SHP77 treated with DMSO at 0.1 percent for 48 hours (cell line): ENCODE results near the gene RSPO1.
"Not testable (repeated sequence)": the region's sequence is repeated elsewhere in the genome, so short reads cannot be mapped to it uniquely, and the experiment has no call there.

Experiments
- DNase-seq: peaks from one replicate; lab custom pipeline; 2025; lab: John Stamatoyannopoulos, UW

RSPO1 gene

DNA sequence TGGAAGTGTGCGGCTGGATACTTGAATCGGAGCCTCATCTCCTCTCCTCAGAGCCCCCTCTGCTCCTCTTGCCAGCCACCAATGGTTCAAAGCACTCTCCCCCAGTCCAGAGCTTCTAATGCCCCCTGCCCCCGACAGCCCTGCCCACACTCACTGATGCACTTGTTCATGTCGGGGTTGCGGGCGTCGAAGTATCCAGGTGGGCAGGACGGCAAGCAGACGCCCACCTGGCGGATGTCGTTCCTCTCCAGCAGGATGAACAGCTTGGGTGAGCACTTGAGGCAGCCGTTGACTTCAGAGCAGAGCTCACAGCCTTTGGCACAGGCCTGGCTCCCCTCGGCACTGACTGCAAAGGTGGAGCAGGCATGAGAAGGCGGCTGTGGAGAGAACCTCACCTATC, 18.4 kb downstream of the RSPO1 start:
- no peak for DNase-seq

DNA sequence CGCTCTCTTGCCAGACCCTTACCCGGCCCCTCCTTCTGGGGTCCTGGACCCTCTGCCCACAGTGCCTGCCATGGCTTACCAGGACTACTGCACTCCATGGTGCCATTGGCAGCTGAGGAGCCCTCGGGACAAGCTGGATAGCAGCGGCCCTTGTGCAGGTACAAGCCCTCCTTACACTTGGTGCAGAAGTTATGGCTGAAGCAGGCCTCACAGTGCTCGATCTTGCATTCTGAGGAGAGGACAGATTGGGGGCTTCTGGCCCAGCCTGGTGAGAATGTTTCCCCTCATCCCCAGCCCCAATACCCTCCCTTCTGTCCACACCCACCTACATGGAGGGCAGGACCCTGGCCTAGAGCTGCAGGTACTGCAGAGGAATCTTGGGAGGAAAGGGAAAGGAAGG, 20.6 kb downstream of the RSPO1 start:
- no peak for DNase-seq

DNA sequence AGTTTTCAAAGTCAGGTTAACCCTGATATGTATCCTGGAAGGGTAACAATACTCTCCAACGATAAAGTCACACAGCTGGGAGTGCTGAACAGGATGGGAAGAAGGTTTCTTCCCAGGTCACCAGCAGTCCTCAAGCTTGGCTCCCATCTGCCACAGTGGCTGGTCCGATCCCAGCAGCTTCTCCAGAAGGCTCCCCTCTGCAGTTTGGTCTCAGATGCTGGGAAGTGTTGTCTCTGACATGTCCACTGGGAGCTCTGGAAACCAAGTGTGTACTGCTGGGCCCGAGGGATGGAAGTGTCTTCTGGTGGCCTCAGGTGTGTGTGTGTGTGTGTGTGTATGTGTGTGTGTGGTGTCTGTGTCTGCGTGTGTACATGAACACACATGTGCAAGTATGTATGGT, 22.5 kb downstream of the RSPO1 start:
- no peak for DNase-seq

DNA sequence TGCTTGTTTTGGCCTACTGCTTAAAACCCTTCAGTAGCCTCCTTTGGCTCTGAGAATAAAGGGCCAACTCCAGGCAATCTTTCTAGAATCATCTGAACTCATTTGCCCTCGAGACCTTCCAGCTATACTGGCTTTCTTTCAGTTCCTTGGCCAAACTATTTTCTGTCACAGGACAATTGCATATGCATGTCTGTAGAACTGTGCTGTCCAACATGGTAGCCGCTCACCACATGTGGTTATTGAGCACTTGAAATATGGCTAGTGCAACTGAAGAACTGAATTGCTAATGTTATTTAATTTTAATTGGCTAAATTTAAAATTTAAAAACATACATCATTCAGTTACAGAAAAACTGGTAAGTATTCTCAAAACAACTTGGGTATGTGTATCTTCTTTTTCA, 24.7 kb downstream of the RSPO1 start:
- DNase-seq: no peak

DNA sequence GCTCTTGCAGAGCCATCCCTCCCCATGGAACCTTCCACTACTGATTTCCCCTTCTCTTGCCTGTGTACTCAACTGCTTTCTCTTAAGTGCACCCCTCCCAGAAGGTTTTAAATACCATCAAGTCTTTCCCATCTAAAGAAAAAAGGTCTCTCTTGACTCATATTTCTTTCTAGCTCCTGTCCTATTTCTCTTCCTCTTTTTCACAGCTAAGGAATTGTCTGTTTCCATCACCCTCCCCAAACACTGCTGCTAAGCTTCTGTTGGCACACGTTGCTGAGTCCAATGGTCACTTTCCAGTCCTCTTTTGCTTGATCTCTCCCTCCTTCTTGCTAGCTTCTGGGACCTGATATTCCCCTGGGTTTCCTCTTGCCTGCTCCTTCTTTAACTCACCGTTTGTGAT, 25.7 kb downstream of the RSPO1 start:
- DNase-seq: no peak

DNA sequence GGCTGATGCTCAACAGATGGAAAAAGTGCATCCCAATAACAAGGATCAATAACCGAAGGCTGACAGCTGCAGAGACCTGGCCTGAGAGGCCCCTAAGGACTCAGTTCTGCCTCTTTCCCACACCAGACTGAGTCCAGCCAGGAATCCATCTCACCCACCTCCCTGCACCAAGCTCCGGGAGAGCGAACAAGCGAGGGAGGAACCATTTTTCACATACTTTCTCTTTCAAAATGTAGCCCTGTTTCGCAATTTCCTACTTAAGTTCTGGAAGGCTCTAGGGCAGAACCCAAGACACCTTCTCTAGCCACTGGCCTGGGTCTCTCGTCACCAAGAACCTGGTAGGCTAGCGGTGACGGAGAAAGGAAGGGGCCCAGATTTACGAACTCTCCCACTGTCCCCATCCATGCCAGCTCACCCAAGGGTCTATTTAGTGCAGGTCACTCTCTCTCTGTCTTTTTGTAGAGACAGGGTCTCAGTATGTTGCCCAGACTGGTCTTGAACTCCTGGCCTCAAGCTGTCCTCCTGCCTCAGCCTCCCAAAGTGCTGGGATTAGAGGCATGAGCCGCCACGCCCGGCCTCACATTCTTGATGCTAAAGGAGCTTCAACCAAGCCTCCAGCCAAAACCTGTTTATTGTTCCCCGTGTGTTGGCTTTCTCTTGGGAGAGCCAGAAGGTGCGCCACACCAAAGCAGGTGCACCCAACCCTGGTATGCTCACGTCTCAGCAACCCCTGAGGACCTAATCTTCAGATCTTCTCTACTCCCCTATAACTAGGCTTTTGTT, 28.0 kb downstream of the RSPO1 start:
- DNase-seq: no peak

DNA sequence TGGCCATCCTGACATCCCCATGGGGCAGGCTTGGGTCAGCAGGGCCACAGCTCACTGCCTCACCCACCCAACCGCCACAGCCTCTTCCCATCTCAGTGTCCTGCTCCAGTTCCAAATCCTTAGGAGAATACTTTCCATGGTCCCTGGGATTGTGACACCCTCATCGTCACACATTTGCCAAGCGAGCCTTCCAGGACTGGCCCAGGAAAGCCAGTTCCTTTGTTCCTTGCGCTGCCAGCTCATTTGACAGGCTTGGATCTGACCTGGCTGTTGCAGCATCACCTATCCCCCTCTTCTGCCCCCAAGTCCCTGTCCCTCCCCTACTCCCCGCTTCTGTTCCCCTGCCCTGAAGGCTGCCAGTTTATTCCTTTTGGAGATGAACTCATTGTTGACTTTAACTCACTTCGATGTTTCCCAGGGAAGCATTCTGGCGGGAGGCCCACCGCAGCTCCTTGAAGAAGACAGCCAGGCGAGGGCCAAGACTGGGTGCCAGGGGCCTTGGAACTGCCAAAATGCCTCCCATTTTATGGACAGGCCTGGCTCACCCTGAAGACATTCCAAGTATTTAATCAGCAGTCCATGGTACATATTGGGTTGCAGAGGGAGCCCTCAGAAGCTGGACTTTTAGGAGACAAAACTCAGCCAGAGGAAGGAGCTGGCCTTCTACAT, 28.8 kb downstream of the RSPO1 start:
- no peak for DNase-seq

DNA sequence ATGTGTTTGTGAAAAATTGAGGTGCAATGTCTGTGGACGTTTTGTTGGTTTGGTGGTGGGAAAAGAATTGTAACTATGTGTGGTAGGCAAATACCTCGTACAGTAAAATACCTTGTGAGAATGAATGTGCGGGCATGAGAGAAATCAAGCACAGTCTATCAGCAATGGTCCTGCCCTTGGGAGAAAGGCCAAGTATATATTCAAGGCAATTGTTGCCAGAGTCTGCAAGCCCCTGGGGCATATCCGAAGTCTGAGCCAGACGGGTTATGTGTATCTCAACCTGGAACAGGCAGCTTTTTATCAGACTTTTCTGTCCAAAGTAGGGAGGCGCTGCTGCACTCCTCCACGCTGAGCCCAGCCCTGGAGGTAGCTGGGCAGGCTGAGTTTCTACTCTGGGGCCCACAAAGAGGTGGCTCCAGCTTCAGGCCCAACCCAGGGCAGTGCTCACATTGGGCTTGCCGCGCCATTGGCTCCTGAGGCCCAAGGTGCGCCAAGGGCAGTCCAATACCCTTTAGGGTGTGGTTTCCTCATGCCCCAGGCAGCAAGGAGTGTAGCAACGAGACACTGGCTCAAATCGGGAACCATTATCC, 29.5 kb downstream of the RSPO1 start:
- no peak for DNase-seq

DNA sequence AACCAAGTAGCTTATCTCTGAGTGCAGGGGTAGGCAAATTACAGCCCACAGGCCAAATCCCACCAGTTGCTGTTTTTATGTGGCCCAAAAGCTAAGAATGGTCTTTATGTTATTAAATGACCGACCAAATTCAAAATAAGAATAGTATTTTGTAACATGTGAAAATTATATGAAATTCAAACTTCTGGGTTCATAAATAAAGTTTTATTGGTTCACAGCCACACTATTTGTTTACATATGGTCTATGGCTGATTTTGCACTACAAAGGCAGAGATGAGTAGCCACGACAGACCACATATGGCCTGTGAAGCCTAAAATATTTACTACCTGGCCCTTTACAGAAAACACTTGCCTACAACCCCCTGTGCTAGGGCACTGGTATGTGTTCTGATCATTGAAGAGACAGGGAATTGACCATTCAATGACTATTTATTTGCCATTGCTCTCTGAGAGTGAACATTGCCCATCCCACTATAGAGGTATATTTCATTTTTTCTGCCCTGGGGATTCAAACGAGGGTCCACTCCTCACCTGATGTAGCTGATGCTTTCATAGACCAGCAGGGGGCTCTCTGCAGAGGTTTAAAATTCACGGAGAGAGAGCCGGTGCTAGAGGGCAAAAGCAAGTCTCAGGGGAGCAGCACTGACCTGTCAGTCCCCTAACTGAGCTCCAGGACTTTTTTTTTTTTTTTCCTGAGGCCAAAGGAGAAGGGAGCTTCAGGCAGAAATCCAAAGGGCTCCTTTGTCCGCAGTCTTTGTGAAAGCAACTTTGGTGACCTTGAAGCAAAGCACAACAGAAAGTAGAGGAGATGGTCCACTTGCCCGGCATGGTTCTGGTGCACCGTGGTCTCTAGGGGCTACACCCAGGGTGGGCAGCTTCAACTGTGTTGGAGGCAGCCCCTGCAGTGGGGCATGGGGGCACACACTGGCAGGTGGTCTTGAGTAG, 31.7 kb downstream of the RSPO1 start:
- peak; percentile 2 for DNase-seq

DNA sequence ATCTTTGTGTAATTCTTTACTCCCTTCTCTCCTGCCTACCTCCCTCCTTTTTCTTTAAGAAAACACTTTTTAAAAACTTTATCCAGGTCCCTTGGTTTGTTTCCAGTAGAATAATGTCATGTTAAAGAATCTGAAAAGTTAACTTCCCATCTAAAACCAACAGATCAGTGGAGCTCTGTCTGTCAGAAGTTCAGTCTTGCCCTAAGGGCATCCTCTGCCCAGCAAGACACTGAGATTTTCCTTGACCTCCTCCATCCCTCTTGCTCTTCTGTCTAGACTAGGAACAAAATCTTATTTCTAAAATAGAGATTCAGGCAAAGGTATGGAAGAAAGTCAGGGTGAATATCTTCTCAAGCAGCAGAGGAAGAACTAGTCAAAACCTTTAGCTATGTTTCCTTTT, 33.3 kb downstream of the RSPO1 start:
- no peak for DNase-seq

DNA sequence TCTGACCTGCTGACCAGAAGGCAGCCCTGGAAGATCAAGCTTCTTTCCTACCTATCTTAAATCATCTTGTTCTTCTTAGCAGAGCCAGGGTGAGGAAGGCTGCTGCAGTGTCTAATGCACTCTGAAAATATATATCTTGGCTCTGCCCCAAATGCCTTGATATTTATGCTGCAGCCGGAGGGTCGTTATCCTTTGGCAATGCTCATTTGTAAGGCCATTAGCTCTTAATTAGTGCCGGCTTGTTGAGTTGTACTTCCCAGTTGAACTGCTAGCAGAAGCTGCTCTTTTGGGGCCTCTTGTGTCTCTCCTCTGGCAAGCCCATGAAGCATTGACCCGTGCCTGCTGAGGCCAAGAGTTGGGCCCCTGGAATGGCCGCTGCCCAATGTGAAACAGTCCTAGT, 34.8 kb downstream of the RSPO1 start:
- no peak for DNase-seq

DNA sequence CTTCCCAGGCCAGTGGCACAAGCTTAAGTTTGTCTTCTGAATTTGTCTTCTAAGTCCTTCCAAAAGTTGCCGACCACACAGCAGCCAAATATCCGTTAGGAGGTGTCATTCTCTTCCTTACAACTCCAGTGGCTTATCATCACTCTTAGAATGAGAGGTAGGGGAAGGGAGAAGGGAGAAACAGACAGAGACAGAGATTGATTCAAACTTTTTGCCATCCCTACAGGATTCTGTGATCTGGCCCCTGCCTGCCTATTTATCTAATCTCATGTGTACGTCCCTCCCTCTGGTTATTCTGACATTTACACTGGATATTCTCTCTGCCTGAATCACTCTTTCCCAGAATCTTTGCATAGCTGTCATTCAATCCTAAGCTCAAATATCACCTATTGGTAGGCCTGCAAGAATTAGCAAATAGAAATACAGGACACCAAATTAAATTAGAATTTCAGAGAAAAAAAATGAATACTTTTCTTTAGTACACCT, 38.5 kb downstream of the RSPO1 start:
- no peak for DNase-seq

DNA sequence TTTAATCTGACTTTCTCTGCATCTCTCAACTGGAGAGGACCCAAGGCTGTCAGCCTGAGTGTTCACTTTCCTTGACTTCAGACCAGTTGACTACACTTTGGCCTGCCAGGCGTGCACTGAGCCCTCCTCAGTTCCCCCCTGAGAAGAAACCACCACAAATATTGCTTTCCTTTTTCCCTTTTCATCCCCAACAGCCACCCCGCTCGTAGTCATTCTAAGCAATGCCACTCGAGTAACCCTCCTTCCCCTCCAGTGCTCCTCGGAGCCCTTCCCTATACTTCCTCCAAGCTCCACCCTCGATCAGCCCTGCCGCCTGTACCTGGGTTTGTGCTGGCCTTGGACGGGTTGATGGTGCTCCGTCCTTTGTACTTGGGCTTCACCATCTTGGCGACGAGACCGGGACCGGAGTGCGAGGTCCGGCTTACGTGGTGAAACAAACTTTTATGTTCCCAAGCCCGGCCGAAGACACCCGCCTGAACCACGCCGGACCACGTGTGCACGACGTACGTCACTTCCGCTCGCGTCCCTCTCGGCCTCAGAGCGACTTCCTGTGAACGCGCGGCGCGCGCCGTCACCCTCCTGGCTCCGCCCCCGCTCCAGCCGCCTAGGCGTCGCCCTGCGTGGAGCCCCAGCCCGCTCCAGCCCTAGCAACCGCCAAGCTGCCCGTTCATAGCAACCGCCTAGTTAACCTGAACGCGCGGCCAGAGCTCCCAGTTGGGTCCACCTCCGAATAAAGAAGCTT, 39.1 kb downstream of the RSPO1 start, which contains the start of gene GNL2:
TSS of gene GNL2 (minus strand) at position 498 of the 742 bp plus-strand sequence. CDS start at position 383, 115 bp downstream.
- DNase-seq: peak; percentile 77

DNA sequence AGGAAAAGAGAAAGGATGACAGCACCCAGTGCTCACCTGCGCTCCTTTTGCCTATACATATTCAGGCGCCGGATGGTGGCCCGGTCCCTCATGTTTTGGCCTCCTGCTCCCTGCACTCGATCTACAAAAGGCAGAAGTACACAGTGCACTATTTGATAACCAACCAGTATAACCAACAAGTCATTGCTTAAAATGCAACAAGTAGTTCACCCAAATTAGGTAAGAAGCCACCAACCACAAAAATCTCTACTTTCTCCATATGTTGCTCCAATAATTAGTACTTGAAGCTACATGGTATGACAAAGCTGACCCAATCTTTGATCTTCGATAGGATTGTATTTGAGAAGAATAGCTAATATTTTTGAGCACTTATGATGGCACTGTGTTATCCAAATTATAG, 41.0 kb downstream of the RSPO1 start:
- no peak for DNase-seq

DNA sequence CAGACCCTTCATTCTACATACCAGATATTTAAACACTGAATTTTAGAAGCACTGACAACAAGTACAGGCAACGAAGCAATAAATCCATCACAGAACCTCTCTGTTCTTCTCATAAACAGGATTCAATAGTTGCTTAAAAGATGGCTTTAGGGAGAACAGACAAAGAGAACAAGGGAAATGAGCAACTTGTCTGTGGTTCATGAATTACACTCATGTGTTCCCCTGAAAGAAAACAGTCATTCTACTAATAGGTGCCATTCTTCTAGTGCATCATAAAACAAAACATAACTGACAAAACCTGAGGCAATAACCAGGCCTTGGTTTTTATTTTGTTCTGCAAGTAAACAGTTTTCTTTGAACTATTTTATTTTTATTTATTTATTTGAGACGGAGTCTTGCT, 45.8 kb downstream of the RSPO1 start:
- DNase-seq: no peak

DNA sequence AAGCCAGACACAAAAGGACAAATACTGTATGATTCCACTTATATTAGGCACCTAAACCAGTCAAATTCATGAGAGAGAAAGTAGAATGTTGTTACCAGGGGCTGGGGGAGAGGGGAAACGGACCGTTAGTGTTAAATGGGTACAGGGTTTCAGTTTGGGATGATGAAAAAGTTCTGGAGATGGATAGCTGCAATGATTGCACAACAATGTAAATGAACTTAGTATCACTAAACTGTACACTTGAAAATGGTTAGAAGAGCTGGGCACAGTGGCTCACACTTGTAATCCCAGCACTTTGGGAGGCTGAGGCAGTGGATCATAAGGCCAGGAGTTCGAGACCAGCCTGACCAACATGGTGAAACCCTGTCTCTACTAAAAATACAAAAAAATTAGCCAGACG, 50.1 kb downstream of the RSPO1 start:
- not testable (repeated sequence) for DNase-seq

DNA sequence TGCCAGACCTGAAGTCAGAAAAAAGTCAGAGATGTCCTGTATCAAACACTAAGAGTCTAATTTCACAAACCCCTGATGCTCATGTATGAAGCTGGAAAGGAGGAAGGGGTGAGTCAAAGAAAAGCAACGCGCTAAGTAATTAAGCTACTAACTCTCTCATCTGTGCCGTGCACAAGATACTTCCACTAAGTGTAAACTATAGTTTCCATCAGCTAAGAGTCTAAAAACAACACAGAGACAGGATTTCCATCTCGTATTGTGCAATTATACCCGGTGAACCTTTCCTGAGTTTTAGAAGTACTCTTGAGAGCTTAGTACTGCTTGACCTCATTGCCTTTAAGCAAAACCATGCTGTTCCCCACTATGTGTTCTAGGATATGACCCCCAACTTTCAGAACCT, 59.0 kb downstream of the RSPO1 start:
- no peak for DNase-seq

DNA sequence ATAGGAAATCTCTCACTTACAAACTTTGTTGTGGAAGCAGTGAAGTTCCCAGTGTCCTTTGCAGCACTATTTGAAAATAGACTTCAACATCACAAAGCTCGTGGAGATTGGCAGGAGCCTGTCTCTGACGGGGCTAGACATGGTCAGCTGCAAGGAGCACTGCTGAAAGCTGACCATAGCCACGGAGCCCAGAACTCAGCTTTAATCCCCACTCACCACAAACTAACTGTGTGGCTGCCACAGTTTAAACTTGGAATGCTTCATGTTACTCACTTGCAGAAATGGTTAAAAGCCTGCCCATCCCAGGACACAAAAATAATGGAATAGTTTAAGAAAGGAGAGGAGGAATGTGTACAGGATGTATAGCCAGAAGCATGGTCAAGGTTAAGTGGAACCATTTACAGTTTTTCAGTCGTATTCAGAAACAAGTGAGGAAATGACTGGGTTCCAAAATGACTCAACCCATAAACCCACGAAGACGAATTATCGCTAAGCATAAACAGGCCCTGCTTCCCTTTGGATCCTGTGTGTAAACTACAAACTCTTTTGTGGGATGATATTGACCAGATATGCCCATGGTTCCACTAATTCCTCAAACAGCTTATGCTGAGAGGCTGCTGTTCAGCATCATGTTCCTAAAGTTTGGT, 59.7 kb downstream of the RSPO1 start:
- DNase-seq: no peak

DNA sequence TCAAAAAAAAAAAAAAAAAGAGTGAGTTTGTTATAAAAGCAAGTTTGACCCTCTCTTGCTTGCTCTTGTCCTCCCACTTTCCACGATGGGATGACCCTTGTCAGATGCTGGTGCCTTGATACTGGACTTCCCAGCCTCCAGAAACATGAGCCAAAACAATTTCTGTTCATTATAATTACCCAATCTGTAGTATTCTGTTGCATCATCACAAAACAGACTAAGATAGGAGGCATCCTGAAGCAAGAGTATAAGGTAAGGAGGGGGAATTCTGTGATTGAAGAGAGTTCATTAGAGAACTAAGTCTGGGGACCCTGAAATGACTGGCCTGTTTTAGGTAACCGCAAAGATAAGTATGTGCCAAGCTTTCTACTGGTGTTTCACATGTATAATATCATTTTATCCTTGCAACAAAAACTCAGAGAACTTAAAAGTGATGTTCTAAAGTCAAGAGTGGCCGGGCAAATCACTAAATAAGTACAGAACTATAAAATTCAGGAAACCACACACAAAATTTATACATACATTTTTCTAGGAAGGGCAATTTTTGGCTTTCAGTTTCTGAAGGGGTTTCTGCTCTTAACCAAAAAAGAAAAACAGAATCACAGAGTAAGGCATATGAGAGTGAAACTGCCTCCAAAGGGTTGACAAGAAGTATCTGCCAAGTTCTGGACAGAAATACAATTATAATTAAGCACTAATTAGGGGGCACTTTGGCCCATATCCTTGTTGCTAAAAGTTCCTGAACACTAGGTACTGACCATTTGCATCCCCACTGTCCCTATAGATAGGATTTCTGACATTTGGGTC, 64.0 kb downstream of the RSPO1 start:
- DNase-seq: no peak

DNA sequence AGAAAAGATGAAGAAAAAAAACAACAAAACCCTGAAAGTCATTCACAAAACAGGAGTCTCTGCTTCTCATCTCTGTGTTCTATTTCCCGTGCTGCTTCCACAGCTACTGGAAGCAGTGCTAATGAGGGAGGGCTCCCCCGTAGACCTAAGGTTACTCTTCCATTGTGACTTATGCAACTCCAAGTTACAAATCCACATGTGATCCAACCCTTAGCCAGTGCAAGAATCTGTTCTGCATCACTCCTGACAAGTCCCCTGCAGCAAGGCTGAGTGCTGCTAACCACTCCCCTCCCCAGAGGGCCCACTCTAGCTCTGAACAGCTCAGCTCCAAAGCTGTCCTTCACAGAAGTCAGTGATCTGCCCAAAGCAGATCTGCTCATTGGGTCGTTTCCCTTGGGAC, 67.7 kb downstream of the RSPO1 start:
- no peak for DNase-seq
